NCI-H1048 (cell line): ENCODE results near the gene IDH3G.

Experiments
- DNase-seq: peaks from one replicate; lab custom pipeline; 2025; lab: John Stamatoyannopoulos, UW

Gene IDH3G

GRCh38 chrX:153816831-153817690 is 22.9 kb upstream of the IDH3G start:
- no peak for DNase-seq

DNA sequence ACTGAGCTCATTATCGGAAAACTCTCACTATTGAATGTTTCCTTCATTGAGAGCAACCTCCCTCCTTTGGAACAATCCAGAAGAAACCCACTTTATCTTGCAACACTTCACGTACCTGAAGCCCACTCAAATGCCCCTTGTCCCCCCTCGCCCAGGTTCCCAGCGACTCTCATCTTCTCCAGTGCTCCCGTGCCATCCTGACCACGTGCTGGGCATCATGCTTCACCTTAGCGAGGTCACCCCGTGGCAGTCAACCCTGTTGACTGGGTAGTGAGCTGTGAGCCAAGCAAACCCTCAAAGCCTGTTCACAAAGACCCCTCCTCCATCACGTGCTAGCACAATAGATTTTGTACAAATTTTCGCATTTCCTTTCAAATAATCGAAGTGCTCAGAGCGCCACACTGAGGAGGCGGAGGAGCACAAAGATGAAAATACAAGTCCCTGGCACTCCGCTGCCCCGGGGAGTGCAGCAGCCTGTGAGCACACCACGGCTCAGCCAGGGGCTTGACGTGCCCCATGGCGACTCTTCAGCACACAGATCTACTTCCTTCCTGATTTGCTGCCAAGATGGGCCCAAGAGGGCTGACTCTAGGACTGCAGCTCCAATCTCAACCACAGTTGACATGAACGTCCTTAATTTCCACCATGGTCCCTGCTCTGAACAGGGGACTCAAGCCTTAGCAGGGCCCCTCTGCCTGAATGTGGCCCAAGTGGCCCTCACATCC is 20.6 kb upstream of the IDH3G start:
- DNase-seq = no peak

DNA sequence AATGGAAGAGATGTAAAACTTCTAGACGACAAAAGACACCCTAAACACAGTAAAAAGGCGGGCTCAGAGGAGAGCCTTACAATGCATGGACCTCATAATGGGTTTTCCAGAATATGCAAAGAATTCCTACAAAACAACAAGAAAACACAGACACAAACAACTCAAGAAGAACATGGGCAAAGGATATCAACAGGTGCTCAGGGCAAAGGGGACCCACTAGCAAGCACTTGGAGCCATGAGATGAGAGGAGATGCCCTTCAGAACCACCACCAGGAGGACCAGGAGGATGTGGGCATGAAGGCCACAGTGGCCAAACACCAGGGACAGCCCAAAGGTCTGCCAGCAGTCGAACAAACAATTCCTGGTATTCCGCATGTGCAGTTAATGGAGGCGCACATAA is 19.0 kb upstream of the IDH3G start:
- no peak for DNase-seq

GRCh38 chrX:153812220-153812619 is 18.0 kb upstream of the IDH3G start:
- DNase-seq = no peak

DNA sequence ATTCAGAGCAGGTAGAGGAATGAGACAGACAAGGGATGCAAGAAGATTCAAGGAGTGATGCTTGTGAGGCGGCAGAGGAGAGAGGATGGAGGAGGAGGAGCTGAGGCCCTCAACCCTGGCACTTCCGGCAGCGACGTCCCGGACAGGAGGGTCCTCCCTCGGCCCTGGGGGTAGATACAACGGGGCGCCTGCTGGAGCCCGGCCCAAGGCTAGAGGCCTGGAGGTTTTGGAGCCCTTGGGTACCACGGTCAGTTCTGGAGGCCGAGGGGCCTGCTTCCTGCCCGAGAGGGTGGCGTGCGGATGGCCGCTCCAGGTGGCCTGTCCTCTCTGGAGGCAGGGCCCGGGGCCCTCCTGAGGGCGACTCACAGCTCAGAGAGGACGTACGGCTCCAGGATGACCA is 13.8 kb upstream of the IDH3G start:
- no peak for DNase-seq

- no peak for DNase-seq
These were observed 12.9 kb upstream of the IDH3G start for GRCh38 chrX:153806999-153807575.

GRCh38 chrX:153805436-153805835 is 11.3 kb upstream of the IDH3G start:
- no peak for DNase-seq

DNA sequence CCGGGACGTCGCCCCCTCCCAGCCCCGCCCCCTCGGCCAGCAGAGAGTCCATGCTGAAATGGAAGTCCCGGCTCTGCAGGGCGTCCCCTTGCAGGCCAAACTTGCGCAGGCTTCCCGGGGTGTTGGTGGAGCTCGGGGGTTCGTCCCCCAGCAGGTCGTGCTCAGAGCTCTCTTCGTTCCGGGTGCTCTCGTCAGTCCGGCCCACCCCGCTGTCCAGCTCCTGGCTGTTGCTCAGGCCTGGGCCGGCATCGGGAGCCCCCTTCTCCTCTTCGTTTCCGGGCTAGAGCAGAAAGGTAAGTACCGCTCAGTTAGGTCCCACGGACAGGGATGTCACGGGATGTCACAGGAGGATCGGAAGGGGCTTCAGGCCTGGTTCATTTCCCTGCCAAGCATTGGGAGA is 10.4 kb upstream of the IDH3G start:
- no peak for DNase-seq

- DNase-seq = no peak
These were observed 10.0 kb upstream of the IDH3G start for GRCh38 chrX:153804100-153804595.

DNA sequence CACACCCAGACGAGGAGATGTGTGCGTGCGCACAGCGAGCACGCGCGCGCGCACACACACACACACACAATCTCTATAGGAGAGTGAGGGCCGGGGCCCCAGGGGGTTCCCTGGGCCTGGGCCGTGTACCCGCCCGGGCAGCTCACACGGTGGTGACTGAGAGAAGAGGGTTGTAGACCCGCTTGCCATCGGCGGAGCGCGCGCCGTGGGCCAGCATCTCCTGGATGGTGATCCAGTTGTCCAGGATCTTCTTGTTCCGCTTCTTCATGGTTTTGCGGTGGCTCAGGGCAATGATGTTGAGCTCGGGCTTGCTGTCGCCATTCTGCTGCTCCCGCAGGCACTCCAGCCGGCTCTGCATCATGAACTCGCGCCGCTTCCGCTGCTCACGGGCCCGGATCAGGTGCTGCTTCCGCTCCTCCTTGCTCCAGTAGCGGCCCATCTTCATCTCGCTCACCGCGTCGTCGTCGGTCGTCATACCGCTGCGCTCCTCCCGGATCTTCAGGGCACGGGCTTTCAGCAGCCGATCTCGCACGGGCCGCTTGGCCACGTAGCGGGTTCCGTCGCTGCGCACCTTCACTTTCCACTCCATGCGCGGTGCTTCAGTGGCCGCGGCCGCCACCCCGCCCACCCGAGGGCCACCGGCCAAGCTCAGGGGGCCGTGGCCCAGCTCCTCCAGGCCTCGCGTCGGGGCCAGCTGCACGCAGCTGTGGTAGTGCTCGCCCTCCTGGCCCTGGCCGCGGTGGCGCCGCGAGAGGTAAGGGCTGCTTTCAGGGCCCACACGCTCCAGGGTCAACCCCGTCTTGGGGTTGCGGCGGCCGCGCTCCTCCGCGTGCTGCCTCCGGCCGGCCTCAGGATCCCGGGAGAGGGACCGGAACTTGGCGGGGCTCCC is 9.3 kb upstream of the IDH3G start:
- DNase-seq = no peak

- DNase-seq = no peak
These were observed 8.4 kb upstream of the IDH3G start for GRCh38 chrX:153802513-153803045.

DNA sequence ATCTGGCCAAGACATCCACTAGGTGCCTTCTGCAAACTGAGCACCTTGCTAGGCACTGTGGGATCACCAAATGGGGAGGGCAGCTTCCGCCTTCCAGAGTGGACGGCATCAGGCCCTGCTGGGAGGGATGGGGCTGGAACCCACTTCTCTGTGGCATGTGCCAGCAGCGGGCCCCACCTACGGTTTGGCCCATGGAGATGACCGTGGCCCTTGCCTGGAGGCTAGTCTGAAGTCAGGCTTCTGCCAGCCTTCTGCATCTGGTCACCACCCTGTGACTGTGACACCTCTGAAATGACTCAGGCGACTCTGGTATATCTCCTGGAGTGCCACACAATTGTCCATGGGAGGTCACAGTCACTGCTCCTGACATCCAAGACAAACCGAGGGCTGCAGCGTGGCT is 7.5 kb upstream of the IDH3G start:
- no peak for DNase-seq

DNA sequence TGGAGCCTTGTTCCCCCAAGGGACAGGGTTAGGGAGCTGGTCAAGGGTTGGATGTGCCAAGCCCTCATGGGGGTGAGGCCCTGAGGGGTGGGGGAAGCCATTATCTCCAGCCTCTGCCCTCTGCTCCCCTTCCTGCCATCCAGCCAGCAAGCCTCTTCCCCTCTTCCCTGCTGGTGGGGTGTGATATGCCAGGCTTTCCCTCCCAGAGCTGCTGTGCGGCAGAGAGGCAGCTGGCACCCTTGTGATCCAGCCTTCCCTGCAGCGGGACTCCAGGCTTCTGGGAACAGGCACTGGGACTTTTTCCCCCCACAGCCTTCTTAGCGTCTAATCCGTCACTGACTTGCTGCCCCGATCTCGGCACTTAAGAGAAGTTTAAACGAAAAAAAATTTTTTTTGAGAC is 6.6 kb upstream of the IDH3G start:
- DNase-seq = no peak

DNA sequence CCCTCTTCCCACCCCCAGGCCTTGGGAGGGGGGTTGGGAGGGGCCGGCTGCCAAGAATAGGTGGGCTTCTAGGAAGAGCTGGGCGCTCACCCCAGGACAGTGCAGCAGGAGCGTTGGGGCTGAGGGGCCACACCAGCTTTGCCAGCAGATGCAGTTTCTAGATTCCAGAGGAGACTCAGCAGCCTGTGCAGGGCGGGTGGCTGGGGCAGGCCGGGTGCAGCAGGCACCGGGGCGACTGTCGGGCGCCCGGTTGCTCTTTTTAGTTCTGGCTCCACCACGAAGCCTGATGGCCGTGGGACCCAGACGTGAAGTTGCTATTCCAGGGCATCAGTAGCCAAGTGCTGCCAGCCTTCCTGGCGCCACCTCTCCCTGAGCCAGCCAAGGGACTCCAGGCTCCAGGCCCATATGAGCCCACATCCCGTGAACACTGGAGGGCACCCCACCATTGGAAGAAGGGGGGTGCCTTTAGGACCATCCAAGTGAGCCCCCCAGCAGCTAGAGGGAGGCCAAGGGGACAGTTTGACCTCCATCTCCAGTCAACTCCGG is 6.1 kb upstream of the IDH3G start:
- DNase-seq = no peak

- no peak for DNase-seq
These were observed 5.2 kb upstream of the IDH3G start for GRCh38 chrX:153799326-153799725.

- DNase-seq = no peak
These were observed 3.3 kb upstream of the IDH3G start for GRCh38 chrX:153797415-153798015.

GRCh38 chrX:153794897-153795816 is 982 bp upstream of the IDH3G start:
- DNase-seq = no peak

DNA sequence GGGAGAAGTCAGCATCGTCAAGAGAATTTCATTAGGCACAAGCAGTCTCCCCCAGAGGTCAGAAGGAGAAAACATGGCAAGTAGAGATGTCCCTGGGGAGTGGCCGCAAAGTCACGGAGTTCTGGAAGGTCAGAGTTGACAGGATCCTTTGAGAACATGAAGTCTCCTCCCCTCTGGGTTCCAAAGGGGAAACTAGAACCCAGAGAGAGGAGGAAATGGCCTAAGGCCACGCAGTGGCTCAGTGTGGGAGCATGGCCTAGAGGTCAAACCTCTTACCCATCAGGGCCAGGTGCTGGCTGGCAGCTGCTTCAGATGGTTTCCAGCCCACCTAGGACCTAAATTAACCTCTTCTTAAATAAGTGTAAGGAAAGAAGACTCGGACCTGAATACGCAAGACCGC is 884 bp downstream of the IDH3G start:
- DNase-seq = no peak

GRCh38 chrX:153792368-153792767 is 1.8 kb downstream of the IDH3G start:
- no peak for DNase-seq
